Measurements from ENCODE around the gene TMEM187.

DNA sequence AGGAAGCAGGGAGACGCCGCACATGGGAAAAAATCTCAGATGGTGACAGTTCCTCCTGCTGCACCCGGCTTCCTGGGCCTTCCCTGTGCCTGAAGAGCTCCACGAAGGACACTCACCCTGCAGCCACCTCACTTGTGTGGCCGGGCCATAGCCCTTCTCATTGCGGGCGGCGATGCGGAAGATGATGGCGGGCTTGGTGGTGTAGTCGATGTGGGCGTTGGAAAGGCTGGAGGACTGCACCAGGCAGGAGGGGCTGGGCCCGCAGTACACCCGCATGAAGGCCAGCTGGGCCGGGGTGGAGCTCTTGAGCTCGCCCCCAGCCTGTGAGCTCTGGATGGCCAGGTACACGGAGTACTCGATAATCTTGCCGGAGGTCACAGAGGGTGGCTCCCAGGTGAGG, 22.4 kb upstream of the TMEM187 start:
- TF ChIP-seq CTCF (IDR thresholded peaks at IDR 0.05), result no peak
- TF ChIP-seq POLR2A (IDR thresholded peaks at IDR 0.05), result no peak

Measured in adrenal gland (tissue), 5 donors.